GM08714 (cell line): Measurements from ENCODE around the gene C6orf89.
A peak's percentile ranks its signal among the peaks of the same experiment; 100 is the strongest.

Source experiments
- H3K4me3 ChIP-seq: fragments of 200-500 bp; sonication (Bioruptor generic); 2 replicates; pipeline ENCODE4 v1.5.1; 2014; ENCODE audit warnings: mild to moderate bottlenecking, low read length, inconsistent platforms
- ZNF274 ChIP-seq: IDR thresholded peaks from 2 replicates; pipeline ENCODE4 v1.6.1; 2012; ENCODE audit warnings: mild to moderate bottlenecking, low read depth, low read length

C6orf89 gene, protein sequence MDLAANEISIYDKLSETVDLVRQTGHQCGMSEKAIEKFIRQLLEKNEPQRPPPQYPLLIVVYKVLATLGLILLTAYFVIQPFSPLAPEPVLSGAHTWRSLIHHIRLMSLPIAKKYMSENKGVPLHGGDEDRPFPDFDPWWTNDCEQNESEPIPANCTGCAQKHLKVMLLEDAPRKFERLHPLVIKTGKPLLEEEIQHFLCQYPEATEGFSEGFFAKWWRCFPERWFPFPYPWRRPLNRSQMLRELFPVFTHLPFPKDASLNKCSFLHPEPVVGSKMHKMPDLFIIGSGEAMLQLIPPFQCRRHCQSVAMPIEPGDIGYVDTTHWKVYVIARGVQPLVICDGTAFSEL

DNA sequence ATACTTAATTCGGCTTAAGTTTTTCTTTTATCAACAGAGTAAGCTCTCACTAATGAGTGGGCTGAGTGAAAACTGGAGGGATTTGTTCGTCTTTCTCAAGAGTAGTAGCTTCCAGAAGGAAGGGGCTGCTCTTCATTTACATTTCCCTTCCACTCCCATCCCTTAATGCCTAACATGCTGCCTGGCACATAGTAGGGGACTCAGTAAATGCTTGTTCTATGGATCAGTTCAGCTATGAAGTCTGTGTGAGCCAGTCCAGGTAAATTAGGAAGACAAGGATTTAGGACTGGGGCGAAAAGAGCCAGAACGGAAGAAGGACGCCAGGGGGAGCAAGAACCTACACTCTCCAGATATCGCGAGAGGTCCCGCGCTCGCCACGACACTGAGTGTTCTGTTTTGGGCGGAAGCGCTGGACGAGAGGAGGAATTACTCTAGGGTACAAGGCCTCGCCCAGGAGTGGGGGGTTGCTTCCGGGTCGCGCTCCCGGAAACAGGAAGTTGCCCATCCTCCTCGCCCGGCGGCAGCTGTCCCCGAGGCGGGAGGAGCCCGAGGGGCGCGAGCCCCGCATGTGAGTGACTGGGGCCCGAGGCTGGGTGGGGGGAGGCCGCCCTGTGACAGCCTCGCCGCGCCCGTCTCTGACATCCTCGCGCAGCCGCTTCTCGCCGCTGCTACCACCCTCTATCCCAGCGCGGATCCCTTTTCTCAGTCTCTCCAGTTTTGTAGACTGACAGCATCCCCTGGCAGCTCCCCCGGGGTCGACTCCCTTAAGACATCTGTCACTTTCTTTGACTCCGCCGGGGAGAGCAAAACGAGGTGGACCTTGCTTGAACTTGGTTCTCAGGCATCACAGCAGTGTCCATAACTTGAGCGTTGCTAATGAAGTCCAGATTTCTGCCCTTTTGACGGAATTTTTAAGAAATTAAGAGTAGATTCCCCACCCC lies at the start of gene C6orf89:
Gene C6orf89 (plus strand): TSS at position 492 of the 941 bp plus-strand sequence. CDS start 13,493 bp downstream, outside the sequence.
- no peak for TF ChIP-seq ZNF274
- H3K4me3 ChIP-seq: peak within 1 kb of the TSS; percentile 99

DNA sequence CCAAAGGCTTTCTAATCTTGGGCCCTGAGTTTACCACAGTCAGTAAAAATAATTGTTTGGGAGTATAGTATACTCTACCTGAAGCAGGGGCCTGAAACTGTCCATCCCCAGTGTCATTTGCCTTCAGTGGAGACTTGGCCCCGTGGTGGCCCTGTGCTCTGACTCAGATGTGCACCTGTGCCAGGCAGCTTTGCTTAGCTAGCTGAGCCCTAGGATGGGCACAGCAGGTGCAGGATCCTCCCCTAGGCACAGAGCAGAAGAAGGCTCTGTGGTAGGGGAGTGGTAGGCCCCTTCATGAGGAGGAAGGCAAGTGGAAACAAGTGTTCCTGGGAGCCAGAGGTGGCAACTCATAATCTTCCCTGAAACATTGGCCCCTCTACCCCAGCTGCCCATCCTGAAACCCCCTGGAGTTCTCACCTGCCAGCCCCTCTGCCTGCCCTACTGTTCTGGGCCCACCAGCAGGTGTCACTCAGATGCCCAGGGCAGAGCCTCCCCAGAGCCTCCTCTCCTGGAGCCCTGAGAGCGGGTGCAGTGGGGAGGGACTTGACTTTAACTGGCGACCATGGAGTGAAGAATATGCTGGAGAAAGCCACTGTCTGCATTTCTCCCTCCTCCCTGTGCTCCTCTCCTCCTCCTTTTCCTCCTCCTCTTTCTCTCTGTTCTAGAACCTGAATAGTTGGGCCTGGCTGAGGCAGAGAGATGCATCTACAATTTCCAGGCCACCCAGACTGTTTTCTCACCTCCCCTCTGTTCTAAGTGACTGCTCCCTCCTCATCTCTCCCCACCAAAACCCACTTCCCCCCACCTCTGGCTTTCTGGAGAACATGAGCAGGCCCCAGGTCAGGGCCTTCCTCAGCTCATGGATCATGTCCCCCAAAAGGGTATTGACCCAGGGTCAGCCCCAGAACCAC lies 49.4 kb upstream of the C6orf89 start:
- no peak overlapping the region for H3K4me3 ChIP-seq
- no peak for TF ChIP-seq ZNF274

DNA sequence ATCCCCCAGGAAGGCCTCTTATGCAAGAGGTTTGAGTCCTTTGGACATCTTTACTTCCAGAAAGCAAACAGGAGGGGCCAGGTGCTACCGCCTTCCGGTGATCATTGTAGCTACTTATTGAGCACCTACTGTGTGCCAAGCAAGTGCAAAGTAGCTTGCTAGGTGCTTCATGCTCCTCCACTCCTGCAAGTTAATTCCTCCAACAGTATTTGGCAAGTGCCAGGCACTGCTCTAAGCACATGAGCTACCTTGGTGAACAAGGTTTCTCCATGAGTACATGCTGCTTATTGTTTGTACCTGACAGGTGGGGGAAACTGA lies 48.8 kb upstream of the C6orf89 start:
- H3K4me3 ChIP-seq: no peak overlapping the region
- TF ChIP-seq ZNF274: no peak

DNA sequence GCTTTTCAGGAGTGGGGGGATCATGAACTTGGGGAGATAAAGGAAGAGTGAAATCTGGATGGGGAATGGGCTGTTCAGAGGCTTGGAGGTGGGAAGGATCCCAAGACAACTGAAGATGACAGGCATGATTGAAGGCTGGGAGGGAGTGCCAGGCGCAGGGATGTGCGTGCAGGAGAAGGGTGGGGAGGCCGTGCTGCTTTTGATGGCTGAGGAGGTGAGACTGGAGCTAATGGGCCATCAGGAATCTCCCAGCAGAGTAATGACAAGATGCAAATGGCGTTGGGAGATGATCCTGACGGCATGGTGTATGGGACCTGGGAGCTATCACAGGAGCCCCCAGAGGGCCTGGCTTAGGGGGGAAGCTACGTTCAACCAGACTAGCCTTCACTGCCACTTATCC lies 48.1 kb upstream of the C6orf89 start:
- TF ChIP-seq ZNF274: no peak

DNA sequence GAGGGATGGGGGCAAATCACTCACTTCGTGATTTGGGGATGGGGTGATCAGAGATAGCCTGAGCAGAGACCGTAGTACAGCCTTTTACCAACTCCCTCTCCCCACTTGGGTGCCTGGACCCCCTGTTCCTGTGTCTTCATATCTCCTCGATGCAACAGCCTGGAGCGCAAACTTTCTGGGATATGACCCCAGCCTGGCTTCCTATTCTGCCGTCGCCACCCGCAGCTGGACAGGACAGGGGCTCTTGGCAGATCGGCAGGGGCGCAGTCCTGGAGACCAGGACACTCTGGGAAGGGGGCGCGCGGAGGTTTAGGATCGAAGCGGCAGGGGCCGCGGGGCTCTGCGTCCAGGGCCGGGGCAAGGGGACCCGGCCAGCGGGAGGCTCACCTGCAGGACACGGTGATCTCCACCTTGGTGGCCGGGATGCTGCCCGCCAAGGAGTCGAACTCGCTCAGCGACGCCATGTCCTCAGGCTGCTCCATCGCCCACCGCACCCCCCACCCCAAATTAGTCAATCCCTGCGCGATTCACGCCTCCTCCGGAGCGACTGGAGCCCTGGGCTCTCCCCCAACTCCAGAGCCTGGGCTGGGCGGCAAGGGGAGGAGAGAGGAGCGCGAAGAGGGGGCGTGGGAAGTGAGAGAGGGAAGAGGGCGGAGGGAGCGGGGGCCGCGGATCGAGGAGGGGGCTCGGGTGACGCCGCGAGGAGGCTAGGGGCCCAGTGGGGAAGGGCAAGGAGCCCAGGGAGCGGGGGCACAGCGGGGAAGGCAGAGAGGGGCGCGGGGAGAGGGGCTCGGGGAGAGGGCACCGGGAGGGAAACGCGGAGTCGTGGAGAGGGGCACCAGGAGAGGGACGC lies 46.6 kb upstream of the C6orf89 start, which contains the start of gene CPNE5:
Gene CPNE5 (minus strand): TSS at position 549 of the 853 bp plus-strand sequence. CDS start 67 bp downstream, at position 482.
- peak within 1 kb of the TSS; percentile 8; the same call in 1 of the 2 replicates for H3K4me3 ChIP-seq
- TF ChIP-seq ZNF274: no peak

More for the DNA sequence above, 48.1 kb upstream of the C6orf89 start:
- no peak overlapping the region for H3K4me3 ChIP-seq

DNA sequence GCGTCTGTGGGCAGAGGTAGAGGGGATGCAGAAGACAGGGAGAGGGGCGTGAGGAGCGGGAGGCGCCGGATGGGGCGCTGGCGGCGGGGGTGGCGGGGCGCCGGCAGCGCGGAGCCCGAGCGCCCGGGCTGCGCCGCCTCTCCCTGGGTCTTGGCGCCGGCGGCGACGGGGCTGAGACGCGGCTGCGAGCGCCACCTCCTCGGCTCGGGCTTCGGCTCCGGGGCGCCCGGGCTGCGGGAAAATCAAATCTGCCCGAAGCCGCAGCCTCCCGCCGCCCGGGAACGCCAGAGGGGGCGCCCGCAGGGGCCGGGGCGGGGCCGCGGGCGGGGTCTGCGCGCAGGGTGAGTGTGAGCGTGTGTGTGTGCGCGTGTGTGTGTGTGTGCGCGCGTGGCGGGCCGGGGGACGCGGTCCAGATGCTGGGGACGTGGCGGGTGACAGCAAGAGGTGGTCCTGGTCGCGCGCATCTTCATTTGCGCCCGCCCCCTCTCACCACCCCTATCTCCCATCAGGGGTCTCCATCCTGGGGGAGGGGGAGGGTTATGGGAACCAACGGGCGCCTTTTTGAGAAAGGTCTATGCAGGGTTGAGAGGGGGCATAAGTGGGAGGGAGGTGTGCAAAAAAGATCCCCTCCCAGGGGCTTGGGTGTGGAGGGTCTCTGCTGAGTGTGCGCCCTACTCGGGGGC lies 45.9 kb upstream of the C6orf89 start:
- H3K4me3 ChIP-seq: peak overlapping the region; percentile 8; the same call in 1 of the 2 replicates

DNA sequence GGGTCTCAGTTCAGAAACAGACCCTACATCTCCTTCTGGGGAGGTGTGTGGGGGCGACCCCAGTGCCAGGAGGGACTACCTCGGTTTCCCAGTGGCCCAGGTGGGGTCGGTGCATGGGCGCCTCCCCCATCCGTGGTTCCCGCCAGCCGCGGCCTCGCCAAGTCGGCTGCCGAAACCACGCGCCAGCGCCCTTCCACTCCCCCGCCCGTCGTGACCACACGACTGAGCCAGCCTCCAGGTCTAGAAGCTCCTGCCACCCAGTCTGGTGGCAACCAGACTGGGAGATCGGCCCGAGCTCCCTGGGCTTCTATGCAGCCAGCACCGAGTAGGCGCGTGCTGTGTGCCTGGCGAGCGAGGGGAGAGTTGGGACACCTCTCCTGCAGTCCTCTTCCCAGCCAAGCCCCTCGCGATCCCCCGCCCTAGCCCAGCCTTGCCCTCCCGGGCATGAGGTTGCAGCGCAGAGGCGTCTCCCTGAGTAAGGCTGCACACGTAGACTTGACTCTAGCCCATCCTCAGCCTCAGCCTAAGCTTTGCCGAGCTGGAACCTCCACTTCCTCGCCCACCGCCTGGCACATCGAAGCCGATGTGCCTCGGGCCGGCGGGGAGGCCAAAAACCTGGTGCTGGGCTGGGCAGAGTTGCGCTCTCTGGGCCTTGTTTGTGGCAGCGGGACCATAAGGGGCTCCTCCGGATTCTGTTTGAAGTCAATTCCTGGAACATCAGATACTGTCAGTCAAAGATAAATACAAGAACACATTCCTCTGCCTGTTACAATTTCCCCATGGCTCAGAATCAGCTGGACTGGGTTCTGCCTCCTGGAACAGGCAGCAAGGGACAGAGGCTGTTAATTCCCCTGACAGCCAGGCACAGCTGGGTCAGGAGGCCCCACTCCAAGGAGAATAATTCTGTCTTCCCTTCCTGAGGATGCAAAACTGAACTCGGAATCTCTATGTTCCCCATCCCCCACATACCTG lies 45.0 kb upstream of the C6orf89 start:
- TF ChIP-seq ZNF274: no peak
- H3K4me3 ChIP-seq: no peak overlapping the region

More for the DNA sequence above, 45.9 kb upstream of the C6orf89 start:
- no peak for TF ChIP-seq ZNF274

DNA sequence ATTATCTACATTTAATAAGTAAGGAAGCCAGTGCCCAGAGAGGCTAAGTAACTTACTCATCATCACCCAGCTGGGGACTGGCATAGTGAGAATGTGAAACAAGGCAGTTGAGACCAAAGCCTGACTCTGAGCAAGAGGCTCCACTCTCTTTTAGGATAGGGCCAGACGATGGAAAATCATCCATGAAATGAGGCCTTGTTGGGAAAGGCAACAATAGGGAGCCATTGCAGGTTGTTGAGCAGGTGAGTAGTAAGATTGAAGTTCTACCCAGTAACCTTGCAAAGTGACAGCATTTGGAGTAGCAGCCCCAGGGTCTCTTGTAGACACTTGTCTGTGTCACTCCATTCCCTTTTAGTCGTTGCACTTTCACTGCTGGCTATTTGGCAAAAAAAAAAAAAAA lies 44.0 kb upstream of the C6orf89 start:
- TF ChIP-seq ZNF274: no peak
- H3K4me3 ChIP-seq: no peak overlapping the region

DNA sequence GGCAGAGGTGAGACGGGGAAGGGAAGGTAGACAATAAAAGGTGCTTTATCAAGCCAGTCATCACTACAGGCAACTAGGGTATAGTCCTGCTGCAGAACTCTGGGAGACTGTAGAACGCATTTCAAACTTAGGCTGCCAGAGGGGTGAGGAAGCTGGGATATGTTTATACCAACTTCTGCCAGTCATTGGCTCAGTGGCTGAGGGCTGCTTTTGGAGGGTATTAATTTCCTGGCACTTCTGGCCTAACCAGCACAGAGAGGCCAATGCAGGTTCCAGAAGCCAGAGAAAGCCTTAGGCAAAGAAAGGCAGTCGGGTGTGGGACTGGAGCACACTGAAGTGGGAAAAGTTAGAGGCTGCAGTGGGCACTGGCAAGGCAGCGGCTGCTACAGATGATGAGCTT lies 42.6 kb upstream of the C6orf89 start:
- H3K4me3 ChIP-seq: no peak overlapping the region
- TF ChIP-seq ZNF274: no peak

DNA sequence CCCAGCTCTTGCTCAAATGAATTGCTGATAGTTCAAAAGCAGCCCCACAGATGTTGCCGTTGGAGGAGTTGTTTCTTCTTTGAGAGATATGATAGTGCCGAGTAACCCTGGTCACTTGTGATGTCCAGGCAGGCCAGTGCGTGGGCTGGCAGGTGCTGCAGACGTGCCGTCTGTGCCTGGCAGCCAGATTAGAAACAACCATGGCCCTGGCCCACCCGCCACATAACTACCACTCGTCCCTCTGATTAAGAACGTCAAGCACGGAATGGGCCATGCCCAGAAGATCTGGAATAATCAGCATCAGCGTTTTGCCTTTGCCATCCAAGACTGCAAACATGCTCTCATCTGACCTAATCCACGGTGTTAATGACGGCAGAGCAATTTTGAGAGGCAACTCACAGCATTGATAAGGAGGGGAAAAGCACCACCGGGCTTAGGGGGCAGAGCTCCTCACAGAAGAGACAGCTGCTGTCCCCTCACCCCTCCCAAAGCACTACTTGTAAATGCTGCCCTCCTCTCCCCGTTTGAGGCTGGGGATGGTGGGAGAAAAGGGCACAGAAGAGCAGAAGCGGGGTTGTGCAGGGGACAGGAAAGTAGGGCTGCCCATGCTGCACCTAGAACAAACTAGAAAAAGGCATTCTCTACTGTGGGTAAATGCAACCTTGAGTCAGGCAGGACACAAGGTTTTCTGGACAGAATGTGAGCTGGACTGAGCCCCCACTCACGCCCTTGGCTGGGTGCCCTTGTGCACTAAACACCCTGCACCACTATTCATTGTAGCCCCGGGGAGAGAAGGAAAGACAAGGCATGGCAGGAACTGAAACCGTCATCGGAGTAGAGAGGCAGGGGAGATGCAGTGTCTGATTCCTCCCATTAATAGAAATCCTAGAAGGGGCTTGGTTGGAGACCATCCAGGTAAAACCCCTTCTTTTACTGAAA lies 41.3 kb upstream of the C6orf89 start:
- no peak for TF ChIP-seq ZNF274

DNA sequence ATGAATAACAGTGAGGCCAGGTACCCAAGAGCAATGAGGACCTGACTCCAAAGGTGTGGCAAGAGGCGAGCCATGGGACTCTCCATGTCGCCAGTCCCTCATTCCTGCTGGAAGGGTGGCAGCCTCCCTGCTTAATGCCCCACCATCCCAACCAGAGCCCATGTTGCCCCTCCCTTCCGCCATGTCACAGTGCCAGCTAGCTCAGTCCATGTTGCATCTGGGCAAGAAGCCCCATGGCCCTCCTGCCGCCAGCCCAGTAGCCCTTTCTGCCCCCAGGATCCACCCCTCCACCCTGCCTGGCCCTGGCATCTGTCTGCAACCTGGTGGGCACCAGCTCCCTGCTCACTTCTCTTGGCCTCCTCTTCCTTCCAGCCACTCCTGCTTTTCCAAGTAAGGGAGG lies 40.5 kb upstream of the C6orf89 start:
- H3K4me3 ChIP-seq: no peak overlapping the region
- TF ChIP-seq ZNF274: no peak

More for the DNA sequence above, 41.3 kb upstream of the C6orf89 start:
- no peak overlapping the region for H3K4me3 ChIP-seq
